HG02970 (cell line): Measurements from ENCODE around the gene ITLN1.
"Not testable (repeated sequence)": the region's sequence is repeated elsewhere in the genome, so short reads cannot be mapped to it uniquely, and the experiment has no call there.

ENCODE experiments used
- ATAC-seq: cut with Tn5 transposase; IDR thresholded peaks from one replicate; pipeline ENCODE4 v1.9.1; 2021; ENCODE audit warnings: mild to moderate bottlenecking, moderate library complexity, moderate number of reproducible peaks; ENCODE audit not compliant: unreplicated experiment, low FRiP score

ITLN1 gene

DNA sequence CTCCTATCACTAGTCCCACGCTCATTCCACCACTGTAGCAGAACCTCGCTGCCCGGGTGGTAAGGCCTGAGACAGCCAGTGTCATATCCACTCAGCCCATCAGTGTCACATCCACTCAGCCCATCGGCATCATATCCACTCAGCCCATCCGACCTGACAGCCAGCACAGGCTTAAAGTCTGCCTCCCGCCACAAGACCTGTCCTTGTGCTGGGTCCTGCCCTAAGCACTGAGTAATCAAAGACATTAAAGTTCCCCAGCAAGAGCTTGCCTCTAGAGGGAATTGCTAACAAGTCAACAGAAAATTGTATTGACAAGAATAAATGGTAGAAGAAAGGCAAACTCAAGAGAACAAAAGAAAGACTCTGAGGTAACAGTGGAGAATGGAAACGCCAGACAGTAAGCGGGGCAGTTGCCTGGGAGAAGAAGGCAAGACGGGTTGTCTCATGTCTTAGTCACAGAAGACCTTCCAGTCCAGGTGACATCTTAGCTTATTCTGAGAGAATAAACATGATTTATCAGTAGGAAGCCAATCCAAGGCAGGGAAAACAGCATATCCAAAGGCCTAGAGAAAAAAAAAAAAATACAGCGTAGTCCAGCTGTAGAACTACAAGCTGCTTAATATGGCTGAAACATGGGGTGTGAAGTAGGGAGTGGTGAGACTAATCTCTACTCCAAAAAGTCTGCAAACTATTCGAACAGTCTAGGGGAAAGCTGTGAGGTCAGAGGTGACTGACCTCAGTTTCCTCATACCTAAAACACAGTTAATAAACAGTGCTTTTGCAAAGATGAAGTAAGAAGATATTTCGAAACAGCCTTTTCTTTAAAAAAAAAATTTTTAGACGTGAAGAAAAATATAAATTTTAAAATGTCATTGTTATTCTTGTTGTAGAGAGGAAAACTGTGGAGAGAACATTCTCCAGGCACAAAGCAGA lies 1.1 kb downstream of the ITLN1 start:
- ATAC-seq = no peak

DNA sequence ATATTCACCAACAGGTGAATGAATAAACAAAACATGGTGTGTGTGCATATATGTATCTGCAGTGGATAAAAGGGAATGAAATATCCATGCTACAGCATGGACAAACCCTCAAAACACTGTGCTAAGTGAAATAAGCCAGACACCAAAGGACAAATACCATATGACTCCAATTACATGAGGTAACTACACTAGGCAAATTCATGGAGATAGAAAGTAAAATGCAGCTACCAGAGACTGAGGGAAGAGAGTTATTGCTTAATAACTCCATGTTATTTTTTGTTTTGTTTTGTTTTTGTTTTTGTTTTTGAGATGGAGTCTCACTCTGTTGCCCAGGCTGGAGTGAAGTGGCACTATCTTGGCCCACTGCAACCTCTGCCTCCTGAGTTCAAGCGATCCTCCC lies 2.4 kb downstream of the ITLN1 start:
- ATAC-seq = no peak

DNA sequence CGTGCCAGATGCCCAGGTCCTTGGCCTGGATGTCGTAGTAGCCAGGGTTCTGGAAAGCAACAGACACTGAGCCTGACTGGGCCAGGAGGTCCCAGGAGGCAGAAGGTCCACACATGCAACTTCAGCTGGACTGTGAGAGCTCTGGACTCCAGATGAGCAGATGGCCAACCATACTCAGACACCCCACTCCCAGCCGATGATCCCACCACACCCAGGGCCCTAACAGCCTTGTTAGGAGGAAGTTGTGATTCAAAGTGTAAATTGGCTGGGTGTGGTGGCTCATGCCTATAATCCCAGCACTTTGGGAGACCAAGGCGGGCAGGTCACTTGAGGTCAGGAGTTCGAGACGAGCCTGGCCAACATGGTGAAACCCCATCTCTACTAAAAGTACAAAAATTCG lies 3.7 kb downstream of the ITLN1 start:
- ATAC-seq = not testable (repeated sequence)

DNA sequence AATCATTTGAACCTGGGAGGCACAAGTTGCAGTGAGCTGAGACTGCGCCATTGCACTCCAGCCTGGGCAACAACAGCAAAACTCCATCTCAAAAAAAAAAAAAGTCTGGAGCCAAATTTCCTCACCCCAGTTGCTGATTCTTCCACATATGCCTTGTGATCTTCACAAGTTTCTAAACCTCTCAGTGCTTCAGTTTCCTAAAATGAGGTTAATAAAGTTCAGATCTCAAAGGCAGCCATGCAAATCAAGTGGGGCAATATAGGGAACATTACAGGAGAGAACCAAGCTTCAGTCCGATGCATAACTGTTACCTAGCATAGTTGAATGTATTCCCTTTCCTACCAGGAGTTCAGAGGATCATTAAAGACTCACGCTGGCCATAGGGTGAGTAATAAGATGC lies 4.8 kb downstream of the ITLN1 start:
- no peak for ATAC-seq

DNA sequence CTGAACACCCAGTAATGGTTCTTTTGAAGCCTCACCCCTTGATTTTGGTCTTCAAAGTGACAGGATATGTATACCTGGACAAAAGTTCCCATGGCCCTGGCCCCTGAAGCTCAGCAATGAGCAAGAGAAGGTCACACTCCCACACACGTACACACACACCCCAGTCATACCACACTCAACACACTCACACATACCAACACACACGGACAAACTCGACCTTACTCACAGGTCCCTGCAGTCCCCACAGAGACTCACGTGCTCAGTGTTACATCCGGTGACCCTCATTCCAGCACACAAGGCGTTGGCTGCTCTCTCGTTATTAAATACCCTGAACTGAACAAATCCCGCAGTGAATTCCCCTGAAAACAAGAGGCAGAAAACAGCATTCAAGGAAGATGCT lies 5.9 kb downstream of the ITLN1 start:
- no peak for ATAC-seq

DNA sequence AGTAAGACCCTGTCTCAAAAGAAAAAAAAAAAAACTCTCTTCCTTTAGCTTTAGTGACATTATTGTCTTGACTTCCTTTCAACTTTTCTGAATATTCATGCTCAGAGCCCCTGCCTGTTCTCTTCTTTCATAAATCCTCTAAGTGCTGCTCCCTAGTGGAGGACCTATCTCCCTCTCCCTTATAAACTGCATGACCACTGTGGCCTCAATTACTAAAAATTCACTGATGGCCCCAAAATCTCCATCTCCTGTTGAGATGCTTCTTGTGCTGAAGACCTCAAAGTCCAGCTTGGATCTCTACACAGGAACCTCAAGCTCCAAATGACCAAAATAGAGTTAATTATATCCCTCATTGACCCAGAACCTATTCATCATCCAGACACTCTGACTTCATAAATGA lies 7.8 kb downstream of the ITLN1 start:
- no peak for ATAC-seq

DNA sequence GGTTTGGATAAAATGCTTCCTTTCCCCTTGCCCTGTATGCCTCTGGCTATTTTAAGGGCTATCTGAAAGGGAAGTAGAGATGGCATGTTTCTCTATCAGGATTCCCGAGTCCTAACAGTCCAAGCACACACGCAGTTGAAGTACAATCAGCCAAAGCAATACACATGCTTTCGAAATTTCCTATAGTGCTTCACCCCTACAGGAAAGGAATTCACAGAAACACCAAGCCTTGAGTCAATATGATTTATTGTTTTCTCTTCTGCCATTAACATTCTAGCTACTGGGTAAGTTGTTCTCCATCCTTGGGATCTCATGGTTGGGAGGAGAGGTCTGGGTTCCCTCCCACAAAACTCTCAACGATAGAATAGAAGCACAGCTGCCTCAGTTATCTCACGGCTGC lies 8.7 kb downstream of the ITLN1 start:
- ATAC-seq = no peak

DNA sequence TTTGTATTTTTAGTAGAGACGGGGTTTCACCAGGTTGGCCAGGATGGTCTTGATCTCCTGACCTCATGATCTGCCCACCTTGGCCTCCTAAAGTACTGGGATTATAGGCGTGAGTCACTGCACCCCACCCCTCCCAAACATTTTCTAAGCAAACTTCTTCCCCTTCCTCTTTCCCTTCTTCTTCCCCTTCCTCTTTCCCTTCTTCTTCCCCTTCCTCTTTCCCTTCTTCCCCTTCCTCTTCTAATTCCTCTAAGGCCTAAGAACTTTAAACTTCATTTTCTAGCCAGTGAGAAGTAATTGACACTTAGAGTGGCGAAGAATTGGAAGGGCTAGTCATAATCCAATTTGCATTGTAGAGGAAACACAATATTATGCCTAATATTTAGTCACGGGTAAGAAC lies 9.4 kb downstream of the ITLN1 start:
- ATAC-seq = not testable (repeated sequence)

DNA sequence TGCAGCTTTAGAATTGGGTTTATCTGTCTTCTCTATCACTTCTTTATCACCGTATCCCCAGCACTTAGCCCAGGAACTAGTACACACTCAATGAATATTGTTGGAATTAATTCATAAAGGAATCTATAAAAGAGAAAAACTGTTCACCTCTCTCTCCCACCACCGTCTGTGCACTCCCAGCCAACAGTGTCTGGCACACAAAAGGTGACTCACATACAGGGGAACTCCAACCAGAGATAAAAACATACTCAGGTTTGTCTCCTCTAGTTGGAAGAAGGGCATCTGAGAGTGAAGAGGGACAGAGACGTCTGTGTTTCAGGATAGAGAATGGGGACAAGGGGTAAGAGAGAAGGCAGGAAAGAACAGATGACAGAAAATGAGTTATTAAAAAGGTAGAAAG lies 10.0 kb downstream of the ITLN1 start:
- ATAC-seq = no peak

DNA sequence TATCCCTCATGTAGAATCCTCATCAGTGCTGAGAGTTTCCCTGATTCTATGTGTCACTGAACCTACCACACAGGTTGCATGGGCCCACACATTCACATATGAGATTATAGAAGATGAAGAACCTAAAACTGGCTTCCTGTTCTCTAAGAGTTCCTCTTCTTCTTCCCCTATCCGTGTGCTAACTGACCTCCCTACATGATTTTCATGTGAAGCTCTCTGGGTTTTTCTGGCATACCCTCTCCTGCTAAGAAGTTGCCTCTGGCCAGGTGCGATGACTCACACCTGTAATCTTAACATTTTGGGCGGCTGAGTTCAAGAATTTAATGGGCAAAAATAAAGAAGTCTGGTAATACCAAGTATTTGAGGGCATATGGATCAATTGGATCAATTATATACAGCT lies 16.8 kb downstream of the ITLN1 start:
- ATAC-seq = no peak

DNA sequence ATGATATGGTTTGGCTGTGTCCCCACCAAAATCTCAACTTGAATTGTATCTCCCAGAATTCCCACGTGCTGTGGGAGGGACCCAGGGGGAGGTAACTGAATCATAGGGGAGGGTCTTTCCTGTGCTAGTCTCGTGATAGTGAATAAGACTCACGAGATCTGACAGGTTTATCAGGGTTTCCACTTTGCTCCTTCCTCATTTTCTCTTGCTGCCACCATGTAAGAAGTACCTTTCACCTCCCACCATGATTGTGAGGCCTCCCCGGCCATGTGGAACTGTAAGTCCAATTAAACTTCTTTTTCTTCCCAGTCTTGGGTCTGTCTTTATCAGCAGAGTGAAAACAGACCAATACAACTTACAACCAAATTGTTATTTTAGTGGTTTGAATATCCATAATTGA lies 17.3 kb downstream of the ITLN1 start:
- not testable (repeated sequence) for ATAC-seq

DNA sequence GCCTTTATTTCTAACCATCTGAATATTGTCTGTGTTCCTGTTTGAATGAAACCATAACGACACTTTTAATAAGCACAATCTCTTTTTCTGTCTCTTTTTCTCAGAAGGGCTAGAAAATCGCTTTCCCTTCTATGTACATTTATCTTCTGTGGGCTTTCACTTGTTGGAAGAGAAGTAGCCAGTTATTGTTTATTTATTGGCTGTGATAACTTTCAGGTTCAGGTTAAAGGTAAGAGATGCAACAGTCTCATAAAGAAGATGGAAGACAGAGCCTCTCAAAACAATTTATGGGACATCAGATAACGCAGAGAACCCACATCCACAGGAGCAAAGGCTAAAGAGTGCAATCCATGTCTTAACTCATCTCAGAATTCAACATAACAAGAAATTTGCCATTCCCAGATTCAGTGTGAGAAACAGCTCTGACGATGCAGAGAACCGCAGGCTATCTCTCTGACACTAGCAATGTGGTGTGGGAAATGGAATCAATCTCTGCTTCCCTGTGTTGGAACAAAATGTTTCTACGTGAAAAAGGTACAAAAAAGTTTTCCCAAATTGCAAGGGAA lies 18.2 kb downstream of the ITLN1 start:
- no peak for ATAC-seq

DNA sequence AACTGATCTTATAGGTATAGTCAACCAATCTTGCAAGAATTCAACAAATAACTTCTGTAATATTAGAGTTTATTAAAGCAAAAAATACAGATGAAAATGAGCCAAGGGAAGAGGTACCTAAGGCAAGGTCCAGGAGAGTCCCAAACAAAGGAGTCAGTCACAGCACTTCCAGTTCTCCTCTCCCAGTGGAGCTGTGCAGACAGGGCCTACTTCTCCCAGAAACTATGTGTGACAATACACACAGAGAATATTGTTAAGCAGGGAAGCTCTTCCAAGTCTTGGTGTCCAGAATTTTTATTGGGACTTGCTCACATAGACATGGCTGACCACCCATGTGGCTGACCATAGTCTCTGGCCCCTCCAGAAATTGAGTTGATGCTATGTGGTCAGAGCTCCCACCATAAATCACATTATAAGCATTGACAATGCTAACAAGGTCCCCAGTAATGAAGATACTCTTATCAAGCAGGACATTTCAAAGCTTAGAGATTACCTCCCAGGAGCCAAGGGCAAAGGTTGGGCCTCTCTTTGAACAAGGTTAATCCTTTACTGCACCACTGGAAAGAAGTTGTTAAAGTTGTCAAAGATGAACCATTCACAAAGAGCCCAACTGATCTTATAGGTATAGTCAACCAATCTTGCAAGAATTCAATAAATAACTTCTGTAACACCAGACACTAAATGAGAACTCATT lies 18.8 kb downstream of the ITLN1 start:
- ATAC-seq = no peak

DNA sequence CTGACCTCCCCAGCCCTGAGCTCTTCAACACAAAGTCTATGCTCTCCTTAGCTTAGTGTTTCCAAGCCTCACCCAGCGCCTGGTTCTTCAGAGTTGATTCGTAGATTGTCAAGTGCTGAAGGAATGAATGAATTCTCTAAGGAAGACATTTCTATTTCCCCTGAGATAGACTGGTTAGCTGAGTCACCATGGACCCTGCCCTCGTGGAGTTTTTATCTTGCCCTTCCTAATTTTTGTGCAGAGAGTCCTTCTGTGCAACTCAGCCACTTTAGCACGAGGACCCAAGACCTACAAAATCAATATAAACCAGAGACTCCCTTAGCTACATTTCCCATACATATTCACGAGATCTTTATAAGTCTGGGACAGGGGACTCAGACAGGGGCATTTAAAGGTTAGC lies 19.6 kb downstream of the ITLN1 start:
- no peak for ATAC-seq

DNA sequence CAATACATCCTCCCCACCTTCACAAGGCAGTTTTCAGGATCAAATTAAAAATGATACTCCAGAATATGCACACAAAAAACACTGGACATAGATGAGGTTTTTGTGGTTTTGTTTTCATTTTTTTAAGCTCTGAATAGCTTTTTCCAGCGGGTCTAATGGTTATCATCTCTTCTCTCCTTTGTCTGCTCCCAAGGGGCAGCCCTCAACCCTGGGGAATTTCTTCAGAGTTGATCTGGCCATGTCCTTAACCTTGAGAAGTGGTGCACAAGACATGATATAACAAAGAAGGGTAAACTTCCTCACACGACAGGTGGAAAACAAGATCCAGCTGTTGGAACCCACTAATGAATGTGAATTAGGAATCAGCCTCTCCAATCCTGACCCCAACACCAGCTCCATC lies 20.8 kb downstream of the ITLN1 start:
- no peak for ATAC-seq

DNA sequence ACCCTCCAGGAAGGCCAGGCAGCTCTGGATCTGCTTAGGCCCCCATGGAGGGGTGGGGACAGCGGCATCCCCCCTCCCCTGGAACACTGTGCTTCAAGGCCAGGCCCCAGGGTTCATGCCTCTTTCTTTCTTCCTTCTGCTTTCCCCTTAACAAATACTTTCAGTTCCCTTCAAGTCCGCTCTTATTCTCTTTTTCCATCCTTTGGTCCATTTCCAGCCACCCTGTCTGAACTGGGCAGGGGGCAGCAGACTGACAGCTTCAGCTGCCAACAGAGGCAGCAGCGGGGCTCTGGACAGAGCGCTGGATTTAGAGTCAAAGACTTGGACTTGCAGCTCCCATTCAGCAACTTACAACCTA lies 21.2 kb downstream of the ITLN1 start:
- ATAC-seq = no peak

DNA sequence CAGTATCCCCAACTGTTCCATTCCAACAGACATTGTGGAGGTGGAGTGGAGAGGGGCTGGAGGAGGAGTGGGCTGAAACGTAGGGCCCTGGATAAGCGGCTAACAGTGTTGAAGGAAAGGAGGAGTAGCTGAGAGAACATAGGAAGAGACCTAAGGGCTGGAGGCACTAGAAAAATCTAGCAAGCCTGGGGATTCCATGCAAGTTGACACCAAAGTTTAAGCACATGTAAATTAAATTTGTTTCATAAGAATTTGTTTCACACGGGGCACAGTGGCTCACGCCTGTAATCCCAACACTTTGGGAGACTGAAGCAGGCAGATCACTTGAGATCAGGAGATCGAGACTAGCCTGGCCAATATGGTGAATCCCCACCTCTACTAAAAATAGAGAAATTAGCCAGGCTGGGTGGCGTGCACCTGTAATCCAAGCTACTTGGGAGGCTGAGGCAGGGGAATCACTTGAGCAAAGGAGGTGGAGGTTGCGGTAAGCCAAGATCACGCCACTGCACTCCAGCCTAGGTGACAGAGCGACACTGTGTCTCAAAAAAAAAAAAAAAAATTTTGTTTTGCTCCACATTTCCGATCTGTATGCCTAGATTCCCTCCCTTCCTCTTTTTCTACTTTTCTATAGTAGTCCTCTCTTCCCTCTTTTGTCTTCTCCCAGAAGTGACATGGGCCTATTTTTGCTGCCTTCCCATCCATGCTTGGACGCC lies 21.8 kb downstream of the ITLN1 start:
- ATAC-seq = no peak

DNA sequence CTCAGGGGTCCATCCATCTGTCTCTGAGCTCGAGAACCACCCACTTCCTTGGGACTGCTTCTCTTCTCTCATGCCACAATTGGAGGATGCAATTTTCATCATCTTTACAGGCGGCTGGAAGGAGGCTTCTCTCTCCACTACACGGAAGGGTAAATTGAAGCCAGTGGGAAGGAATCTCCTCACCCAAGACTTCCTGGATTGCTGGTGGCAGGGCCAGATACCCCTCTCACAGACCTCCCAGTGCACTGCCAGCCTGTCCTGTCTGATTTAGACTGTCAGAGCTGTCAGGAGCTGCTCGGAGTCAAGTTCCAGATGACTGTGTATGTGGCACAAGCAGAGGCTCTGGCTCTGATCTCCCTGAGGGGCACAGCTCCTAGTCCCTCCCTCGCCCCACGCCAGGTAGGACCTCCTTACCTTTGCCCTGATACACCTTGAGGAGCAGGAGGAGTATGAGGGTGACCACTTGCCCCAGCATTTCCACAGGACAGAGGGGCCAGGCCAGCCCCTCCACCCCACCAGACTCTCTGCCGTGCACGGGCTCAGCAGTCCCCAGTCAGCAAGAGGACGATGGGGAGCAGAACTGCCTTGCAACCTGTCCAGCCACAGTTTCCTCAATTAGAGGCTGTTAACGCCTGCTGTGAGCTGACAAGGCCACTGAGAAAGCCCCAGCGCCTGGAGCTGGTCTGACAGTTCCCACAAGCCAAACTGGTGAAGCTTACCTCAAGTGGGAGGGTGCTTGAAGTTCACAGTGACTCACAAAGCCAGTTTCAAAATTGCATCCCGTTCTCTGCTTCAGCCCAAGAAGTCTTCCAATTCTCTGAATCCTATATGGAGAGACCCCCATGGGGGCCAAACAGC lies 22.5 kb downstream of the ITLN1 start, which contains the start of gene CD244:
TSS of gene CD244 (minus strand) at position 685 of the 858 bp plus-strand sequence. CDS start at position 475, 210 bp downstream.
- no peak for ATAC-seq

DNA sequence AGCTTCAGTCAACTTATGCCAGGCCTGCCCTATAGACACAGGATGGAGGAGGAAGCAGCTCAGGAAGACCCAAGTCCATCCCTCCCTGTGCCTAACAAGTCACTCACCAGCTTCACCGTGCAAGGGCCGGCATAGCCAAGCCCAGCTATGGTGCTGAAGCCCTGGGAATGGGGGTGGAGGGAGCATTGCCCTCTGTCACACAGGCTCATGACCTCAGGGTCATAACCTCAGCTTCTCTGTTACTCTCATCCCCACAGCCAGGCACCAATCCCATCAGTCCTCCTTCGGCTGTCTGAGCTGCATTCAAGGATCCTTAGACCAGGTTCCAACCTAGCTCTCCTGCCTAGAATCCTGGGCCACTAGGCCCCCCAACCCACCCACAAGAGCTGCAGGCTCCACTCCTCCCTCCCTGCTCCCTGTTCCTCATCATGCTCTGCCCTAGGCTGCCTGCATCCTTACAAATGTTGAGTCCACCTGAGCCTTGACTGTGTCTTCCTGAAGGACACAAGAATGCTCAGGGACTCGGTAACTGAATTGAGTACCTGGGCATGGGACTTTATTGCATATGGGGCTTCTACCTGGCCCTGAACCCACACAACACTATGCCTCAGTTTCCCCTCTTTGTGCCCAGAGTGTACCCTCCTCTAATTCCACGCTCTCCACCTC lies 24.0 kb downstream of the ITLN1 start:
- ATAC-seq = no peak
